SU-DHL-6 (cell line): ENCODE measurements around the gene FAM200B.

Source experiments
- H2AFZ ChIP-seq: fragments of 200-600 bp; sonication (generic); 2 replicates; pipeline ENCODE4 v1.6.1; 2014; ENCODE audit warnings: low read depth, mild to moderate bottlenecking, moderate library complexity, mixed read lengths, antibody characterized with exemption, low read length; ENCODE audit not compliant: severe bottlenecking
- H3F3A ChIP-seq: fragments of 200-600 bp; shearing (Covaris generic); 2 replicates; pipeline ENCODE4 v1.6.0; 2016; ENCODE audit warnings: antibody characterized with exemption, mild to moderate bottlenecking; ENCODE audit not compliant: insufficient read depth
- H3K27ac ChIP-seq: fragments of 200-600 bp; sonication (generic); 2 replicates; pipeline ENCODE4 v1.5.1; 2016; ENCODE audit warnings: low read depth, mild to moderate bottlenecking, low read length, moderate library complexity, mixed read lengths
- H3K27me3 ChIP-seq: fragments of 200-600 bp; sonication (generic), shearing (Covaris generic); 2 replicates; pipeline ENCODE4 v1.6.0; 2014; ENCODE audit warnings: mild to moderate bottlenecking, low read length
- H3K36me3 ChIP-seq: fragments of 200-600 bp; sonication (generic); 2 replicates; pipeline ENCODE4 v1.6.1; 2014; ENCODE audit warnings: mild to moderate bottlenecking, low read length, mixed read lengths
- H3K4me2 ChIP-seq: fragments of 300-600, 200-600 bp; shearing (Covaris generic), sonication (generic); 2 replicates; pipeline ENCODE4 v1.6.0; 2014; ENCODE audit warnings: low read length, low read depth, mild to moderate bottlenecking; ENCODE audit not compliant: poor library complexity, severe bottlenecking
- H3K4me3 ChIP-seq: fragments of 200-600 bp; sonication (generic); 2 replicates; pipeline ENCODE4 v1.5.1; 2014; ENCODE audit warnings: antibody characterized with exemption, low read length, mild to moderate bottlenecking, mixed read lengths; ENCODE audit not compliant: insufficient read depth, poor library complexity, severe bottlenecking
- H3K79me2 ChIP-seq: fragments of 200-600 bp; sonication (generic); 2 replicates; pipeline ENCODE4 v1.6.1; 2014; ENCODE audit warnings: mild to moderate bottlenecking, low read length, moderate library complexity; ENCODE audit not compliant: insufficient read depth
- H3K9ac ChIP-seq: fragments of 200-600 bp; sonication (generic); 2 replicates; pipeline ENCODE4 v1.7.0; 2014; ENCODE audit warnings: mild to moderate bottlenecking, low read length
- H3K9me2 ChIP-seq: fragments of 200-600 bp; sonication (generic); replicated peaks from 2 replicates; pipeline ENCODE4 v1.6.1; 2014; ENCODE audit warnings: low read length; ENCODE audit not compliant: insufficient read depth
- H3K9me3 ChIP-seq: fragments of 200-600 bp; sonication (generic); 2 replicates; pipeline ENCODE4 v1.6.1; 2014; ENCODE audit warnings: low read length, mixed read lengths; ENCODE audit not compliant: insufficient read depth
- H4K20me1 ChIP-seq: fragments of 200-600 bp; sonication (generic); 2 replicates; pipeline ENCODE4 v1.6.1; 2014; ENCODE audit warnings: low read depth, mild to moderate bottlenecking, antibody characterized with exemption, low read length, moderate library complexity, mixed read lengths
- CTCF ChIP-seq: fragments of 200-600 bp; sonication (generic); IDR thresholded peaks from one replicate; pipeline ENCODE4 v1.5.1; 2017; ENCODE audit warnings: antibody characterized with exemption, mild to moderate bottlenecking, low read length, moderate library complexity; ENCODE audit not compliant: insufficient read depth, poor library complexity, severe bottlenecking
- EZH2phosphoT487 ChIP-seq: fragments of 200-600 bp; sonication (generic), shearing (Covaris generic); conservative IDR thresholded peaks from 2 replicates; pipeline ENCODE4 v1.6.1; 2018; ENCODE audit warnings: mild to moderate bottlenecking, antibody characterized with exemption, low read length, moderate library complexity, mixed read lengths

FAM200B gene

DNA sequence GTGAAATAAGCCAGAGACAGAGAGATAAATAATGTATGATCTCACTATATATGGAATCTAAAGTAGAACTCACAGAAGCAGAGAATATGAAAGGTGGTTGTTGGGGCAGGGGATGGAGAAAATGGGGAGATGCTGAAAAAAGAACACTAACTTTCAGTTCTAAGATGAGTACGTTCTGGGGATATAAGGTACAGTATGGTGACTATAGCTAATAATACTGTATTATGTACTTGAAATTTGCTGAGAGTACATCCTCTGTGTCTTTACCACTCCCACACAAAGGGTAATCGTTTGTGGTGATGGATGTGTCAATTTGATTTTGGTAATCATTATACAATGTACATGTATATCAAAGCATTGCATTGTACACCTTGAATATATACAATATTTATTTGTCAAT is 33.0 kb upstream of the FAM200B start:
- H3K36me3 ChIP-seq = no peaks in the 10 kb centered on the region
- no peaks in the 10 kb centered on the region; the same call in 1 of the 2 replicates for H3F3A ChIP-seq
- H4K20me1 ChIP-seq = peaks cover 3% of the 10 kb centered on the region; the same call in 1 of the 2 replicates
- H3K9me2 ChIP-seq = no peaks in the 10 kb centered on the region
- no peaks in the 10 kb centered on the region for H3K27me3 ChIP-seq
- H3K79me2 ChIP-seq = peaks cover 72% of the 10 kb centered on the region
- TF ChIP-seq EZH2phosphoT487 = no peak
- no peak for TF ChIP-seq CTCF
- no peaks in the 10 kb centered on the region for H3K9me3 ChIP-seq
- H3K4me3 ChIP-seq = no peak overlapping the region
- no peak overlapping the region for H3K9ac ChIP-seq
- no peak overlapping the region for H3K4me2 ChIP-seq
- no peak overlapping the region for H2AFZ ChIP-seq
- H3K27ac ChIP-seq = no peak overlapping the region

GRCh38 chr4:15649914-15650545 is 31.6 kb upstream of the FAM200B start:
- Histone ChIP-seq H3F3A (no peaks in the 10 kb centered on the region; the same call in 1 of the 2 replicates), H3K27ac (no peak overlapping the region), H3K9me3 (no peaks in the 10 kb centered on the region), H3K4me2 (peak overlapping the region; percentile 13), H3K79me2 (peaks cover 72% of the 10 kb centered on the region), H3K27me3 (no peaks in the 10 kb centered on the region), H4K20me1 (peaks cover 3% of the 10 kb centered on the region; the same call in 1 of the 2 replicates), H3K4me3 (no peak overlapping the region), H3K9me2 (no peaks in the 10 kb centered on the region), H3K36me3 (no peaks in the 10 kb centered on the region), H2AFZ (no peak overlapping the region), H3K9ac (no peak overlapping the region)
- TF ChIP-seq EZH2phosphoT487 (no peak), CTCF (peak; percentile 75)

DNA sequence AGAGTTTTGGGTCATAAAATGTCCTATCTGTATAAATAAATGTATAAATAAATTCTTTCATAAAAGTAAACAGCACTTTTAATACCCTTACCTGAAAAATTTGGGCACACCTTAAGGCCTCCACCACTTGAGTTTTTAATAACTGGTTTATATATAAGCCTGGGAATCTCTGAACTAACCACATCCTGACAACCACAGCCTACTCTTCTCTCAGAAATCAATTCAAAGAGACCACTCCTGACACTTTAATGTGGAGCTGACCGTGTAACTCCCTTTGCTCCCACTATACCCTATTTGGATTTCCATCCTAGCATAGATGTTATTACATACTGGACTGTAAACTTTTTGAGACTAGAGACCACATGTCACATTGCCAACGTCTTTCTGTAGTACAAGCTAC is 30.0 kb upstream of the FAM200B start:
- no peaks in the 10 kb centered on the region for H3K9me3 ChIP-seq
- H3K9ac ChIP-seq = no peak overlapping the region
- peaks cover 7% of the 10 kb centered on the region for H3F3A ChIP-seq
- H4K20me1 ChIP-seq = peaks cover 3% of the 10 kb centered on the region; the same call in 1 of the 2 replicates
- no peaks in the 10 kb centered on the region for H3K9me2 ChIP-seq
- TF ChIP-seq EZH2phosphoT487 (no peak), CTCF (no peak)
- no peak overlapping the region for H2AFZ ChIP-seq
- no peak overlapping the region for H3K27ac ChIP-seq
- H3K36me3 ChIP-seq = no peaks in the 10 kb centered on the region
- H3K4me2 ChIP-seq = peak overlapping the region; percentile 9
- no peak overlapping the region for H3K4me3 ChIP-seq
- H3K79me2 ChIP-seq = peaks cover 62% of the 10 kb centered on the region
- no peaks in the 10 kb centered on the region for H3K27me3 ChIP-seq
